ENCODE measurements around the gene APIP. TPM values are rescaled to one million over a fixed set of nuclear protein-coding genes. Genes with fewer than 3 reads are reported as not detected.

The APIP gene
- total RNA-seq, 1 experiment from 2014 or later, result 58.2 TPM

DNA sequence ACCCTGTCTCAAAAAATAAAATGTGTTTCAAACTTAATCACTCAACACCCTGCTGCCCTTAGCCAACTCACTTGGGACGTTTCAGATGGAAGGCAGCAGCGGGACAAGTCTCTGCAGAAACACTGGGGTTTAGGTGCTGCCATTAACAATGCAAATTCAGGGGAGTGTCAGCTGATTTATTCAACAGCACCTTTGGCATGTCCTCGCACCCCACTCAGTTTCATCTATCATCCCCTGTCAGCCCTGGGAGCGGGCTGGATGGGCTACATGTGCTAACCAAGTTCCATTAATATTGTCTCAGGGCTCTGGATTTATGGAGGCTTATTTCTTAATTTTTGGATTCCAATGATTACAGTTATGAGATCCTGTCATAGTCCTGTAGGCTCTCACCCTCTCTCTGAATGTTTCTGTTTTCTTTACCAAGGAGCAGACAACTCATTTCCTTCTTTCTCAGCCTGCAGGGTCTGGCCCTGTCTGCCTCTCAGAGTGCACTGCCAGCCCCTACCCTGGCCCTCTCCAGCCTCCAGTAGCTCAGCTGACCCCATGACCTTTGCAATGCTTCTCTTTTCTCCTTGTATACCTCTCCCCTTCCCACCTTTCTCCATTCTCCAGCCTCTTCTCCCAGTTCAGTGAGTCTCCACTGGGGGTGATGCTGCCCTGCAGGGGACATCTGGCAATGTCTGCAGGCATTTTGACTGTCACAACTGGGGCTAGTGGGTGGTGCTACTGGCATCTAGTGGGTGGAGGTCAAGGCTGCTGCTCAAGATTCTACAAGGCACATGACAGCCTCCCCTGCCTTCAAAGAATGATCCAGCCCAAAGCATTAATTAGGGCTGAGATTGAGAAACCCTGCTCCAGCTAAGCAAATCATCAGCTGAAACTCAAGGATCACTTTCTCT lies 79.0 kb downstream of the APIP start:
- Histone ChIP-seq H3K4me1 (replicated peaks) (no peaks in the 10 kb centered on the region), H3K27me3 (replicated peaks) (0 out of 2 replicates have a peak, but pooled peaks cover 3% of the 10 kb centered on the region), H3K4me3 (no peak overlapping the region), H3K36me3 (no peaks in the 10 kb centered on the region), H3K9me3 (replicated peaks) (no peaks in the 10 kb centered on the region), H3K27ac (no peak overlapping the region)
- DNase-seq (ENCODE audit: low read depth in 1 of 2, low spot score in 2 of 2), result no peak

GRCh38 chr11:34833602-34834001 lies 82.6 kb downstream of the APIP start:
- Histone ChIP-seq H3K4me3 (no peak overlapping the region), H3K36me3 (no peaks in the 10 kb centered on the region), H3K4me1 (replicated peaks) (no peaks in the 10 kb centered on the region), H3K9me3 (replicated peaks) (no peaks in the 10 kb centered on the region), H3K27me3 (replicated peaks) (peaks cover 3% of the 10 kb centered on the region; the same call in 1 of the 2 replicates), H3K27ac (no peak overlapping the region)
- no peak for DNase-seq (ENCODE audit: low read depth in 1 of 2, low spot score in 2 of 2)

Other genes starting within 250 kb of the APIP start
- 41.5 and 58.2 TPM in 2 replicates for gene PDHX, start 239 bp upstream of the APIP start, total RNA-seq (2014; rRNA removed; shearing (Covaris generic))
- 102 and 121 TPM in 2 replicates for gene CD44, start 222.8 kb upstream of the APIP start, total RNA-seq (2014; rRNA removed; shearing (Covaris generic))